ENCODE results near the gene PPP2R2C. TPM values are rescaled to one million over a fixed set of nuclear protein-coding genes. Genes with fewer than 3 reads are reported as not detected.

Gene PPP2R2C
- total RNA-seq, 1 experiment from 2014 or later, result 26.7 TPM

DNA sequence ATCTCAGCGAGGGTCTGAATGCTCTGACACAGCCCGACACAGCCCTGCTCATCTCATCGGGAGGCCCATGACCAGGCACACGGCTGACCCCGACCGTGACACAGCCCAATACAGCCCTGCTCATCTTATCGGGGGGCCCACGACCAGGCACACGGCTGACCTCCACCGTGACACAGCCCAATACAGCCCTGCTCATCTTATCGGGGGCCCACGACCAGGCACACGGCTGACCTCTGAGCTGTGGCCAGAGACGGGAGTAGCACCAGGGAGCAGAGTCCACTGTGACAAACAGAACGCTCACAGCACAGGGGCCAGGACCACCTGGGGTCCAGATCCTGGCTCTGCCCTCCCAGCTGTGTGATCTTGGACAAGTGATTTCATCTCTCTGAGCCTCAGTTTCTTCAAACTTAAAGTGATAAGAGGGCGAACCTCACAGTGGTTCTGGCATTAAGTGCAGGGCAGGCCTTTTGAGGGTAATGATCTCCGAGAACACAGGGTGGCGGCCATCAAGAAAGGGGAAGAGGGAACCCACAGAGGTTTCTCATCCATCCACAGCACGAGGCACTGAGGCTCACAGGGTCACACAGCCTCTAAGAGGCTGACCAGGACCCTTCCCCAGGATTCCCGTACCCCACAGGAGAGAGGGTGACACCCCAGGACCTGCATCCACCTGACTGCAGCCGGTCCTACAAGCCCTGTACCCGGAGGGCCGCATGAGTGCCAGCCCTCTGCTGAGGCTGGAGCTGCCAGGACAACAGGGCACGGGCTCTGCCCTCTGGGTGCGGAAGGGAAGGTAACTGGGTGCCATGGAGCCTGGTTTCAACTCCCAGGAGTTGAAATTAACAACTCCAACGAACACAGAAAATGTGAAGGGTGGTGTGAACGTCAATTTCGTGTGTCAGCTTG, 142.7 kb downstream of the PPP2R2C start:
- ATAC-seq, result no peak
- ChIA-PET POLR2A (no interaction called here), CTCF (interaction anchor here (0.6 to 3.0 kb wide), 3 partner anchors 66 to 204 kb away, joined by 3 to 10 read pairs (median 3); no protein-coding TSS in a partner anchor)
- BruUV-seq (replicated peaks), result no TSS peak
- H3K4me3 ChIP-seq (ENCODE audit: low read depth in 2 of 2, low read length in 2 of 2), result no peak overlapping the region
- no peaks in the 10 kb centered on the region for H3K4me1 ChIP-seq (ENCODE audit: control insufficient read depth, insufficient read depth, low read length)
- intact Hi-C loops (cut with micrococcal nuclease; ENCODE audit: unreplicated experiment) (loop anchor here (5.0 kb wide), 1 partner anchor 197 kb away; no protein-coding TSS in a partner anchor), in situ Hi-C loops (cut with HindIII; ENCODE audit: low pct_unique_long_range_greater_than_20kb, low sequenced_read_pairs) (no loop called here)
- H3K27ac ChIP-seq (ENCODE audit: low read length), result no peak overlapping the region
- H3K27me3 ChIP-seq (ENCODE audit: control insufficient read depth, insufficient read depth, low read length), result no peaks in the 10 kb centered on the region
- TF ChIP-seq, protein P1, sequence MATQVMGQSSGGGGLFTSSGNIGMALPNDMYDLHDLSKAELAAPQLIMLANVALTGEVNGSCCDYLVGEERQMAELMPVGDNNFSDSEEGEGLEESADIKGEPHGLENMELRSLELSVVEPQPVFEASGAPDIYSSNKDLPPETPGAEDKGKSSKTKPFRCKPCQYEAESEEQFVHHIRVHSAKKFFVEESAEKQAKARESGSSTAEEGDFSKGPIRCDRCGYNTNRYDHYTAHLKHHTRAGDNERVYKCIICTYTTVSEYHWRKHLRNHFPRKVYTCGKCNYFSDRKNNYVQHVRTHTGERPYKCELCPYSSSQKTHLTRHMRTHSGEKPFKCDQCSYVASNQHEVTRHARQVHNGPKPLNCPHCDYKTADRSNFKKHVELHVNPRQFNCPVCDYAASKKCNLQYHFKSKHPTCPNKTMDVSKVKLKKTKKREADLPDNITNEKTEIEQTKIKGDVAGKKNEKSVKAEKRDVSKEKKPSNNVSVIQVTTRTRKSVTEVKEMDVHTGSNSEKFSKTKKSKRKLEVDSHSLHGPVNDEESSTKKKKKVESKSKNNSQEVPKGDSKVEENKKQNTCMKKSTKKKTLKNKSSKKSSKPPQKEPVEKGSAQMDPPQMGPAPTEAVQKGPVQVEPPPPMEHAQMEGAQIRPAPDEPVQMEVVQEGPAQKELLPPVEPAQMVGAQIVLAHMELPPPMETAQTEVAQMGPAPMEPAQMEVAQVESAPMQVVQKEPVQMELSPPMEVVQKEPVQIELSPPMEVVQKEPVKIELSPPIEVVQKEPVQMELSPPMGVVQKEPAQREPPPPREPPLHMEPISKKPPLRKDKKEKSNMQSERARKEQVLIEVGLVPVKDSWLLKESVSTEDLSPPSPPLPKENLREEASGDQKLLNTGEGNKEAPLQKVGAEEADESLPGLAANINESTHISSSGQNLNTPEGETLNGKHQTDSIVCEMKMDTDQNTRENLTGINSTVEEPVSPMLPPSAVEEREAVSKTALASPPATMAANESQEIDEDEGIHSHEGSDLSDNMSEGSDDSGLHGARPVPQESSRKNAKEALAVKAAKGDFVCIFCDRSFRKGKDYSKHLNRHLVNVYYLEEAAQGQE (IDR thresholded peaks at IDR 0.05; ENCODE audit: insufficient read depth in 1 of 2, low read depth in 2 of 2, low read length in 1 of 2), result no peak
- TF ChIP-seq POLR2AphosphoS5 (IDR thresholded peaks at IDR 0.05; ENCODE audit: low read depth, low read length) (no peak), SIN3A (IDR thresholded peaks at IDR 0.05; ENCODE audit: borderline replicate concordance, insufficient read depth, low read depth, low read length) (no peak), TCF7L2 (IDR thresholded peaks at IDR 0.05; ENCODE audit: low read depth, low read length) (no peak)
- TF ChIP-seq, protein P2, sequence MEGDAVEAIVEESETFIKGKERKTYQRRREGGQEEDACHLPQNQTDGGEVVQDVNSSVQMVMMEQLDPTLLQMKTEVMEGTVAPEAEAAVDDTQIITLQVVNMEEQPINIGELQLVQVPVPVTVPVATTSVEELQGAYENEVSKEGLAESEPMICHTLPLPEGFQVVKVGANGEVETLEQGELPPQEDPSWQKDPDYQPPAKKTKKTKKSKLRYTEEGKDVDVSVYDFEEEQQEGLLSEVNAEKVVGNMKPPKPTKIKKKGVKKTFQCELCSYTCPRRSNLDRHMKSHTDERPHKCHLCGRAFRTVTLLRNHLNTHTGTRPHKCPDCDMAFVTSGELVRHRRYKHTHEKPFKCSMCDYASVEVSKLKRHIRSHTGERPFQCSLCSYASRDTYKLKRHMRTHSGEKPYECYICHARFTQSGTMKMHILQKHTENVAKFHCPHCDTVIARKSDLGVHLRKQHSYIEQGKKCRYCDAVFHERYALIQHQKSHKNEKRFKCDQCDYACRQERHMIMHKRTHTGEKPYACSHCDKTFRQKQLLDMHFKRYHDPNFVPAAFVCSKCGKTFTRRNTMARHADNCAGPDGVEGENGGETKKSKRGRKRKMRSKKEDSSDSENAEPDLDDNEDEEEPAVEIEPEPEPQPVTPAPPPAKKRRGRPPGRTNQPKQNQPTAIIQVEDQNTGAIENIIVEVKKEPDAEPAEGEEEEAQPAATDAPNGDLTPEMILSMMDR (IDR thresholded peaks at IDR 0.05), result no peak
- H3K9me3 ChIP-seq (ENCODE audit: control insufficient read depth, insufficient read depth, low read depth, low read length), result no peaks in the 10 kb centered on the region
- no peak for DNase-seq (ENCODE audit: low read depth, low spot score)
- no peaks in the 10 kb centered on the region for H3K36me3 ChIP-seq (ENCODE audit: control insufficient read depth, insufficient read depth, low read length)

DNA sequence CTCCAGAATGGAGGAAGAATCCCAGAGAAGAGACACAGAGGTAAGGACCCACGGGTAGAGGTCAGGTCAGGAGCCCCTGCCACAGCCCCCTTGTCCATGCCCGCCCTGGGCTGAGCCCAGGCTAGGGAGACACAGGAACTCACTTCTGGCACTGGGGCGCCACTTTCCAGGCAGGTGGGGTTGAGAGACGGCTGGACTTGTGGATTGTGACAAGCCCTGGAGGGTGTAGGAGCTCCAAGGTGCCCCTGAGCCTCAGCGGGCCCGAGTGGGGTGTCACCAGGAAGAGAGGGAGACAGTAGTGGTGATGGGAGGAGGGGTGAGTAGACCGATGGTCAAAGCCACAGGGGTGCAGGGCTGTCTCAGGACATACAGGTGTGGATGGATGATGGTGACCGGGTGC, 143.9 kb downstream of the PPP2R2C start:
- no peak for ATAC-seq
- TF ChIP-seq, protein P2 (IDR thresholded peaks at IDR 0.05), result no peak
- TF ChIP-seq SIN3A (IDR thresholded peaks at IDR 0.05; ENCODE audit: borderline replicate concordance, insufficient read depth, low read depth, low read length), result no peak
- no peak for DNase-seq (ENCODE audit: low read depth, low spot score)
- intact Hi-C loops (cut with micrococcal nuclease; ENCODE audit: unreplicated experiment) (loop anchor here (5.0 kb wide), 1 partner anchor 196 kb away; no protein-coding TSS in a partner anchor), in situ Hi-C loops (cut with HindIII; ENCODE audit: low pct_unique_long_range_greater_than_20kb, low sequenced_read_pairs) (no loop called here)
- H3K27ac ChIP-seq (ENCODE audit: low read length), result no peak overlapping the region
- no TSS peak for BruUV-seq (replicated peaks)
- no peaks in the 10 kb centered on the region for H3K4me1 ChIP-seq (ENCODE audit: control insufficient read depth, insufficient read depth, low read length)
- H3K36me3 ChIP-seq (ENCODE audit: control insufficient read depth, insufficient read depth, low read length), result no peaks in the 10 kb centered on the region
- no peaks in the 10 kb centered on the region for H3K27me3 ChIP-seq (ENCODE audit: control insufficient read depth, insufficient read depth, low read length)
- H3K4me3 ChIP-seq (ENCODE audit: low read depth in 2 of 2, low read length in 2 of 2), result no peak overlapping the region
- CTCF ChIA-PET, result interaction anchor here (1.0 to 1.9 kb wide), 2 partner anchors 75 to 78 kb away, joined by 3 to 10 read pairs; no protein-coding TSS in a partner anchor
- POLR2A ChIA-PET, result no interaction called here
- no peaks in the 10 kb centered on the region for H3K9me3 ChIP-seq (ENCODE audit: control insufficient read depth, insufficient read depth, low read depth, low read length)
